HepG2 (cell line): ENCODE results near the gene FRK. TPM values are rescaled to one million over a fixed set of nuclear protein-coding genes. Genes with fewer than 3 reads are reported as not detected.

Experiments
- ATAC-seq: fragments of 200-7000 bp; cut with Tn5 transposase; 3 replicates; pipeline ENCODE4 v1.9.1; 2020; ENCODE audit warnings: mild to moderate bottlenecking, moderate library complexity
- BruUV-seq: library from RNA; stranded (reverse); fragments of 400-500 nt; replicated peaks from 2 replicates; lab custom pipeline; 2021; lab: Mats Ljungman, UMichigan
- CTCF ChIA-PET: fragments of 300-600 bp; formaldehyde crosslinking; extraction: SDS; loops from one replicate; lab custom pipeline; 2021; ENCODE audit warnings: low total read pairs, inconsistent platforms, low intra/inter-chr PET ratio; lab: Yijun Ruan, JAX
- POLR2A ChIA-PET: fragments of 350-600 bp; sonication (Branson Sonifier 250); formaldehyde crosslinking; loops from one replicate; lab custom pipeline; 2020; ENCODE audit warnings: antibody characterized with exemption, inconsistent platforms; lab: Yijun Ruan, JAX
- DNase-seq: peaks from one replicate; pipeline ENCODE4 v3.0.0-alpha.2; 2015; ENCODE audit warnings: low spot score
- FAIRE-seq: peaks from 3 replicates; lab custom pipeline; 2011; peaks lifted over from hg19 to GRCh38; lab: Jason Lieb, UNC
- H2AFZ ChIP-seq: one replicate; pipeline ENCODE4 v1.6.1; 2011; ENCODE audit warnings: low read length, inconsistent platforms
- H3K27ac ChIP-seq: fragments of 300-600 bp; 3 replicates; pipeline ENCODE4 v1.8.0; 2011; ENCODE audit warnings: mixed run types, mild to moderate bottlenecking, mixed read lengths, low read length, inconsistent platforms; ENCODE audit not compliant: insufficient read depth; ENCODE audit errors: extremely low read length
- H3K27me3 ChIP-seq, 2 experiments: fragments of 200-600 bp in 1 of 2; 2 replicates in 1 of 2; 3 replicates in 1 of 2; pipeline versions ENCODE4 v1.6.0 to v1.8.0; 2011; ENCODE audit warnings: low read length in 2 of 2, mild to moderate bottlenecking in 2 of 2, moderate library complexity in 2 of 2, inconsistent platforms in 1 of 2; ENCODE audit not compliant: insufficient read depth in 2 of 2, control insufficient read depth in 1 of 2
- H3K36me3 ChIP-seq, 2 experiments: fragments of 200-600 bp in 1 of 2; replicated peaks in 1 of 2; 2 replicates in 1 of 2; 3 replicates in 1 of 2; pipeline versions ENCODE4 v1.5.1 to v1.8.0; 2011; ENCODE audit warnings: low read length in 2 of 2, inconsistent platforms in 1 of 2; ENCODE audit not compliant: insufficient read depth in 2 of 2, control insufficient read depth in 1 of 2
- H3K4me1 ChIP-seq: 2 replicates; pipeline ENCODE4 v1.5.1; 2012; ENCODE audit warnings: low read length, inconsistent platforms; ENCODE audit not compliant: insufficient read depth
- H3K4me2 ChIP-seq: 2 replicates; pipeline ENCODE4 v1.6.0; 2011; ENCODE audit warnings: low read depth, low read length, inconsistent platforms
- H3K4me3 ChIP-seq, 3 experiments: fragments of 200-600 bp in 1 of 3; sonication (generic), shearing (Covaris generic) in 1 of 3; replicated peaks in 1 of 3; 2 replicates each; pipeline ENCODE4 v1.5.1; 2011 to 2016; ENCODE audit warnings: low read length in 3 of 3, inconsistent platforms in 2 of 3, low read depth in 2 of 3, mild to moderate bottlenecking in 2 of 3, control low read depth in 1 of 3, mixed read lengths in 1 of 3; ENCODE audit not compliant: insufficient read depth in 1 of 3
- H3K79me2 ChIP-seq: one replicate; pipeline ENCODE4 v1.6.1; 2011; ENCODE audit warnings: low read length, inconsistent platforms; ENCODE audit not compliant: insufficient read depth
- H3K9ac ChIP-seq: 2 replicates; pipeline ENCODE4 v1.6.0; 2011; ENCODE audit warnings: mild to moderate bottlenecking, low read depth, low read length, inconsistent platforms; ENCODE audit not compliant: insufficient read depth
- H3K9me3 ChIP-seq: 2 replicates; pipeline ENCODE4 v1.5.1; 2012; ENCODE audit warnings: mild to moderate bottlenecking, low read length
- H4K20me1 ChIP-seq: 2 replicates; pipeline ENCODE4 v1.6.0; 2011; ENCODE audit warnings: inconsistent platforms, mild to moderate bottlenecking, low read length, moderate library complexity; ENCODE audit not compliant: insufficient read depth
- CEBPZ ChIP-seq: IDR thresholded peaks from 2 replicates; pipeline ENCODE4 v1.6.1; 2012; ENCODE audit warnings: low read length, improper control_type of control experiment
- FOXM1 ChIP-seq: sonication (generic); formaldehyde crosslinking; IDR thresholded peaks from 2 replicates; pipeline ENCODE4 v1.5.0; 2020; ENCODE audit warnings: missing genetic modification reagents
- GMEB1 ChIP-seq: sonication (generic); formaldehyde crosslinking; IDR thresholded peaks from 2 replicates; pipeline ENCODE4 v1.5.1; 2020; ENCODE audit warnings: missing genetic modification reagents, mild to moderate bottlenecking, borderline replicate concordance
- HMG20A ChIP-seq: IDR thresholded peaks from 2 replicates; pipeline ENCODE4 v1.6.1; 2016; ENCODE audit warnings: borderline replicate concordance
- SCMH1 ChIP-seq: sonication (generic); formaldehyde crosslinking; IDR thresholded peaks from 2 replicates; pipeline ENCODE4 v1.9.0; 2021; ENCODE audit warnings: missing genetic modification reagents, mild to moderate bottlenecking, borderline replicate concordance
- SMC3 ChIP-seq: IDR thresholded peaks from 2 replicates; pipeline ENCODE4 v1.6.1; 2011; ENCODE audit warnings: low read length, improper control_type of control experiment
- TEF ChIP-seq: sonication (generic); formaldehyde crosslinking; IDR thresholded peaks from 2 replicates; pipeline ENCODE4 v1.5.0; 2020; ENCODE audit warnings: missing genetic modification reagents
- ZNF280B ChIP-seq: sonication (generic); formaldehyde crosslinking; IDR thresholded peaks from 2 replicates; pipeline ENCODE4 v1.5.0; 2020; ENCODE audit warnings: missing genetic modification reagents, mild to moderate bottlenecking, borderline replicate concordance
- ZSCAN9 ChIP-seq: IDR thresholded peaks from 2 replicates; pipeline ENCODE4 v1.6.1; 2016; ENCODE audit warnings: borderline replicate concordance
- WGBS: methylation state at CpG from one replicate; pipeline ENCODE4 v1.1.6; 2017; ENCODE audit warnings: low lambda C conversion rate; 5-methylcytosine and 5-hydroxymethylcytosine counted together
- in situ Hi-C: cut with HindIII; loops from 2 replicates; pipeline ENCODE4 v1.10.0; 2017; ENCODE audit warnings: low pct_unique_long_range_greater_than_20kb; ENCODE audit not compliant: extremely low pct_ligation_motif_present
- intact Hi-C: fragments of 100-400 bp; cut with micrococcal nuclease; formaldehyde crosslinking; loops from one replicate; pipeline ENCODE4 v1.10.0; 2022; ENCODE audit not compliant: unreplicated experiment
- polyA plus RNA-seq, 8 experiments: library from polyadenylated mRNA; depleted of rRNA in 3 of 8; stranded (reverse) in 7 of 8; unstranded in 1 of 8; fragments of >200 nt; fragmentation: Illumina TruSeq in 4 of 8; extraction: Trizol in 4 of 8; gene quantifications; 2 replicates each; pipeline versions ENCODE4 v1.2.1 to v1.2.3, GENCODE V29; 2011 to 2016; ENCODE audit warnings: low read depth in 4 of 8, missing spikeins in 1 of 8, mixed read lengths in 1 of 8; ENCODE audit not compliant: insufficient read depth in 1 of 8
- total RNA-seq, 5 experiments: library from RNA; depleted of rRNA; stranded (reverse); fragments of >200 nt; fragmentation: Illumina TruSeq; extraction: Trizol; gene quantifications; 2 replicates each; pipeline ENCODE4 v1.2.3, GENCODE V29; 2016; ENCODE audit warnings: low read depth in 1 of 5

FRK gene
- total and polyA plus RNA-seq, 2 of the 13 experiments (the other 11 are each of a cell fraction or from before 2014, with no cell fraction given): 1.3 to 2.9 TPM

- TF ChIP-seq CEBPZ (no peak), HMG20A (CRISPR knock-in tag) (no peak), FOXM1 (CRISPR knock-in tag) (no peak), GMEB1 (CRISPR knock-in tag) (no peak)
- TF ChIP-seq, all 625 proteins: peak for 0
Observed at GRCh38 chr6:115908906-115909559, 151.7 kb downstream of the FRK start (continued).

- H3K4me2 ChIP-seq: no peak overlapping the region
- H3K4me3 ChIP-seq: no peak overlapping the region
- no peaks in the 10 kb centered on the region for H3K4me1 ChIP-seq
- TF ChIP-seq SCMH1 (no peak), ZNF280B (no peak), TEF (CRISPR knock-in tag) (no peak), SMC3 (no peak), ZSCAN9 (no peak)
- TF ChIP-seq, all 625 proteins: peak for 0
- WGBS: 36% methylated on average over 5 of the region's 5 CpGs
- POLR2A ChIA-PET: no interaction called here
- ATAC-seq (no peak), FAIRE-seq (no peak), DNase-seq (no peak)
- no peaks in the 10 kb centered on the region for H3K36me3 ChIP-seq
- H3K79me2 ChIP-seq: no peaks in the 10 kb centered on the region
- H3K9me3 ChIP-seq: no peaks in the 10 kb centered on the region
- no peak overlapping the region for H3K9ac ChIP-seq
- intact Hi-C loops: no loop called here
- no peak overlapping the region for H3K27ac ChIP-seq
- no peak overlapping the region for H2AFZ ChIP-seq
- no peaks in the 10 kb centered on the region for H4K20me1 ChIP-seq
- CTCF ChIA-PET: no interaction called here
- H3K27me3 ChIP-seq: no peaks in the 10 kb centered on the region
- in situ Hi-C loops: no loop called here
- BruUV-seq: no TSS peak
Observed at GRCh38 chr6:115905471-115905870, 155.2 kb downstream of the FRK start.
